ENCODE measurements around the gene FPGS.

Gene FPGS

GRCh38 chr9:127860260-127860659 is 57.6 kb downstream of the FPGS start:
- no peak for DNase-seq (ENCODE audit: low read depth in 2 of 2)

GRCh38 chr9:127860779-127861178 is 58.1 kb downstream of the FPGS start:
- DNase-seq (ENCODE audit: low read depth in 2 of 2): no peak

- DNase-seq (ENCODE audit: low read depth in 2 of 2): peak; percentile 16 to 51
These were observed 59.7 kb downstream of the FPGS start for GRCh38 chr9:127862075-127863011.

- no peak for DNase-seq (ENCODE audit: low read depth in 2 of 2)
These were observed 60.5 kb downstream of the FPGS start for GRCh38 chr9:127863191-127863621.

Measured in stimulated activated CD8-positive, alpha-beta memory T cell treated with anti-CD3 and anti-CD28 coated beads, Interleukin-7, amount 100 ng/mL, for 4 hours (primary cell).